GM19452 (cell line): ENCODE measurements around the gene GTF2E1.
A peak's percentile ranks its signal among the peaks of the same experiment; 100 is the strongest.
"Not testable (repeated sequence)": the region's sequence is repeated elsewhere in the genome, so short reads cannot be mapped to it uniquely, and the experiment has no call there.

Experiments
- ATAC-seq: cut with Tn5 transposase; IDR thresholded peaks from one replicate; pipeline ENCODE4 v1.9.1; 2021; ENCODE audit not compliant: unreplicated experiment

The GTF2E1 gene

DNA sequence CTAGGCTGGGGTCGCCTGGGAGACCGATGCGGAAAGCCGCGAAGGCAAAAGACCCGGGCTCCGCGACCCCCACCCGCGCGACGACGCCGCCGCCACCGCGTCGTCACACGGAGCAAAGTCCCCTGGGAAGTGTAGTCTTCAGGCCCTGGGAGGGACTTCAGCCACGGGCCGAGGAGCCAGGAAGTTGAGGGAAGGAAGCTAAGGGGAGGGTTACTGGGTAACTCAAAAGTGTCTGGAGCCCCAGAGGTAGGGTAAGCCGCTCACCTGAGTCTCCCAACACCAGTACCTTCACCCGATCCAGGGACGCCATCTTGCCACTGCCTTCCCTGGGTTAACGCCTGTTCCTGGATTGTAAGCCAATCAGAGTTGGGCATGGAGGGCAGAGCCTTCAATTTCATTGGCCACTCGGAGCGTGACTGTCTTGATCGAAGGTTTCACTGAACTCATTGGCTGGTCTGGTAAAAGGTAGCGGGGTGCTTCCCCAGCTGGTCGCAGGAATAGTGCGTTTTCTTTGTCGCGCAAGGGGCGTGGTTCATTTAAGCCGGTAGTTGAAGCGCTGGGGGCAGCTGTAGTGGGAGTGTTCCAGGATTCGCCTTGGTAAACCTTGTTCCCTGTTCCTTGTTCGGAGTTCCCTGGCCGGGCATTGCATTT is at the start of gene GTF2E1, which contains the start of gene RABL3:
Gene GTF2E1 (plus strand): TSS at position 547 of the 651 bp plus-strand sequence. CDS start 7,809 bp downstream, outside the sequence.
Gene RABL3 (minus strand): TSS at position 319 of the 651 bp plus-strand sequence. CDS start 9 bp downstream, at position 310.
- ATAC-seq: peak; percentile 98

DNA sequence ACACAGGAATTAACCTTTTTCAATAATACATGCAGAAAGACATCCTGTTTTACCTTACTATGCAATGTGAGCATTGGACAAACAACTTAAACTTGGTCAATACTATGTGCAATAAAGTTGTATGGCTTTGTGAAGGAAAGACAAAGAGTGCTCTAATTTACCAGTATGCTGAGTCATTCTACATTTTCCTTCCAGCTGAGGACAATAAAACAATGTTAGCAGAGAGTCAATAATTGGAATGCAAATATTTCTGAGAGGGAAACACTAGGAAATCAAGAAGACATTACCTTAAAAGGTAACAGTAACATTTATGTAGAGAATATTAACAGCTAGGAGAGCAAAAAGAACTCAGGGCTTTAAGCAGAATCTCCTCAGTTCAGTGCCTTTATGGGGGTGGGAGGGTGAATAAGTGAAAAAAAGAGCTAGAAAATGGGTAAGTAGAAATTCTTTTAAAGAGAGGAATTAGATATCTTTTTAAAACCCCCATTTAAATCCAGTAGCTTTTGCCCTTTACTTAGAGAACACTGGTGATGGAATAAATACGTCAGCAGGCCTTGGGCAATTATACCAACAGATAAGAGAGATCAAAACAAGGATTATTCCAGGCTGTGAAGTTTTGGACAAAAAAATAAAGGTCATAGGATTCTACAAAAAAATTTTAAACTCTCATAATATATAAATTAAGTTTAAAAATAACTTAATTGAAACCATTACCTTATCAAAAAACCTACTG is 48.9 kb upstream of the GTF2E1 start:
- ATAC-seq: no peak

DNA sequence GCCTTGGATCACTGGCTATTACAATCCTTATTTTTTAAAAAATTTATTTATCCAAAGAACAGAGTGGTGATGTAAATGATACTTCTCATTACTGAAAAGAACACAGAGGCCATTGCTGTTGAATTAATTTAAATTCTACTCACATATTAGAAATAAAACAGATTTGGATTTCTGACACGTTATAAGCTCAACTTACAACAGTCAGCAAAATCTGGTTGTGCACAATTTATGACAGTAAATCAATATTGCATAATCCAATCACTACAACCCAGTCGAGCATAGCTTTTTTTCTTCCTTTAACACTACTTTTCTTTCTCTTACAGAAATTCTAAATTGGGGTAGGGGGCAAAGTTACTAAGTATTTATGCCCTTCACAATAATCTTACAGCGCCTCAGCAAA is 43.2 kb upstream of the GTF2E1 start:
- no peak for ATAC-seq

DNA sequence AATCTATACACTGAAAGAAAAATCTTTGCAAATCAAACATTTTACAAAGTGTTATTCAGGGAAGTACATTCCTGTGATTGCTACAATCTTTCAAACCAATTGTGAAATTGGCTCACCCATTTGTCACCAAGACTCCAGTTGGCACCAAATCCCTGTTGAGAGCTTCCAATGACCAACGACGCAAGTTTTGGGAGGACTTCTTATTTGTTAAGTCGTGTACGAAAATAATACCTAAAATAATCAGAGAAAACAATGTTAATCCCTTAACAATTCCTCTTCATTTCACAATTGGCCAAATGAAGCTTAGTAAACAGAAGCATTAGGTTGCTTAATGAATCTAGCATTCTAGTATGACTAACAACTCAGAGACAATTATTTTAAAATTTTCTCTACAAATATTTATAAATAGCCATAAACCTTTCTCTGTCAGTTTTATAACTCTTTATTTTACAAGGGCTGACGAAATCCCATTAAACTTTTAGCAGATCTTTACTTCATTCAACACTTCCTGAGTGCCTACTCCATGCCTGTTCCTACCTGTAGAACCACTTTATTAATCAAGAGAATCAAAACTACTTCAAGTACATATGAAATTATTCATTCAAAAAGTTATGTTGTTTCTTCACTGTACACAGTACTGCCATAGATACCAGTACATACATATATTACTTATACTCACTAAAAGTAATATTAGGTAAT is 36.5 kb upstream of the GTF2E1 start:
- ATAC-seq: no peak

DNA sequence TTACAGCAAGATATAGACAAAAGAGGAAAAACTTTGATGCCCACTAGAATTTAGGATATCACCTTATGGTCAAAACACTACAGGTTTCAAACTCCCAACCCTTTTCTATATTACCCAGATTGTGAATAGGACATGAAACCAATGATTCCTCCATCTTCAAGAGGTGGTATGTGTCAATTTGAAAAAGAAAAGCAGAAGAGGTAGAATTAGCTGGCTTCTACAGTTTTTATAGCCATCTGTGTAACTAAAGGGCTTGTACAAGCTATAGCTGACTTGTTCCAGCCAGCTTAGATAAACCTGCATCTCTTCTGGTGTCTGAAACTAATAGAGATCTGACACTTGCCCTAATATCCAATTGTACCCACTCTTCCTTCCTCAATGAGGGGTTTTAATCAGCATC is 35.6 kb upstream of the GTF2E1 start:
- no peak for ATAC-seq

DNA sequence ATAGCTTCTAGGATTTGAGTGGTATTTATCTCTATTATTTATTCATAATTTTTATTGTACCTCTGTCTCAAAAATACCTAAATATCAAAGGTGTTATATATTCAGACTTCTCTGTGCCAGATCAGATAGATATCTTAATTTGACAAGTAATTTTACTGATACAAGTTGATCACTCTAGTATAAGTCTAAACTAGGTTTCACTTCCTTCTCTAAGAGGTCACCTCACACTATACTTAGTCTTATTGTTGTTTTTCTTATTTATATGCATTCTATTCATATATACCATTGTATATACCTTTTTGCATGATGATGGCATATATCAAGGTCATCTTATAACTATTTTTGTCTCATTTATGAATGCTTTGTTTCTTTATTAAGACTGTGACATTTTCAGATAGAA is 34.1 kb upstream of the GTF2E1 start:
- ATAC-seq: peak; percentile 63

DNA sequence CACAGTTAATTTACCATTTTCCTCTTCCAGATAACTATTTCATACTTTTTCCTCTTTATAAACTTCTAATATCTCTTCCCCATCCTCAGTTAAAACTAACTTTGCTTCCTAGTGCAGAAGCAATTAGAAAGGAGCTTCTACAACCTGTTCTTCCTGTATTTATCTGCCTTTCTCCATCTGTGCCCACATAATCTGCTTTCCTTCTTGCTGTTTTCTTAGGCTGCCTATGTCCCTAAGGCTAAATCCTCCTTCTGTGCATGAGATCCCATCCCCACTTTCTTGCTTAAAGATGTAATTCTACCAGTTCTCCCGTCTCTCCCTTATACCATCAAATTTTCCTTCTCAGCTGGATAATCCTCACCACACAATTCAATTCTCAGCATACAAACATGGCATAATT is 32.2 kb upstream of the GTF2E1 start:
- ATAC-seq: no peak

DNA sequence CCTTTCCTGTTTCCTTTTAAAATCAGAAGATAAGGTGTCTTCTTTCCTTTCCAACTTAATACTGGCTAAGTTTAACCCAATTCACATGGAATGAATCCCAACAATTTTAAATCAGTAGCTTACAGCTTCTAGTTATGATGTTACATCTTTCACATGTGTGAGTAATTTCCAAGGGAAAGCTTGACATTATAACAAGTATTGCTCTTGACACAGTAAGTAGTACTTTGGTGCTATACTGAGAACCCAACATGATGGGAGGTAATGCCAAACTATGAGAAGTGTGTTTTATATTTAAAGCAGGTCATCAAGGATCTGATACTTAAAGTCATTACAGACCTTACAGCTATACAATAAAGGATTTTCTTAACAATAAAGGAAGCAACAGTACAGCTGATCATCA is 29.3 kb upstream of the GTF2E1 start:
- no peak for ATAC-seq

DNA sequence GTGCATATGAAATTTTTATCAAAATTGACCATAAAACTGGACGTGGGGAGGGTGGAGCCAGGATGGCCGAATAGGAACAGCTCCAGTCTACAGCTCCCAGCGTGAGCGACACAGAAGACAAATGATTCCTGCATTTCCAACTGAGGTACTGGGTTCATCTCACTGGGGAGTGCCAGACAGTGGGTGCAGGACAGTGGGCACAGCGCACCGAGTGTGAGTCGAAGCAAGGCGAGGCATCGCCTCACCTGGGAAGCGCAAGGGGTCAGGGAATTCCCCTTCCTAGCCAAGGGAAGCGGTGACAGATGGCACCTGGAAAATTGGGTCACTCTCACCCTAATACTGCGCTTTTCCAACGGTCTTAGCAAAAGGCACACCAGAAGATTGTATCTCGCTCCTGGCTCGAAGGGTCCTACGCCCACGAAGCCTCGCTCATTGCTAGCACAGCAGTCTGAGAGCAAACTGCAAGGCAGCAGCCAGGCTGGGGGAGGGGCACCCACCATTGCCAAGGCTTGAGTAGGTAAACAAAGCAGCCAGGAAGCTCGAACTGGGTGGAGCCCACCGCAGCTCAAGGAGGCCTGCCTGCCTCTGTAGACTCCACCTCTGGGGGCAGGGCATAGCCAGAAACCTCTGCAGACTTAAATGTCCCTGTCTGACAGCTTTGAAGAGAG is 23.2 kb upstream of the GTF2E1 start:
- ATAC-seq: not testable (repeated sequence)

DNA sequence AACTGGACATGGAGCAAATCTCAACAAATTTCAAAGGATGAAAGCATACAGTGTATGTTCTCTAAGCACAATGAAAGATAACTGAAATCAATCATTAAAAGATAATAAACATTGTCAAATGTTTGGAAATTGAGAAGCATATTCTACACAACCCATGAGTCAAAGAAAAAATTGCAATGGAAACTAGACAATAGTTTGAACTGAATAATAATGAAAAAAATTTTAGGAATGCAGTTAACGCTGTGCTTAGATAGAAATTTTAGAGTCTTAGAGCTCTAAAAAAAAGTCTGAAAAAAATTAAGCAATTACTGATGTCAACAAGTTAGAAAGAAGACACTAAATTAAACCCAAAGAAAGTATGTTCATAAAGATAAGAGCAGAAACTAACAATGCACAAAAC is 15.8 kb upstream of the GTF2E1 start:
- no peak for ATAC-seq

DNA sequence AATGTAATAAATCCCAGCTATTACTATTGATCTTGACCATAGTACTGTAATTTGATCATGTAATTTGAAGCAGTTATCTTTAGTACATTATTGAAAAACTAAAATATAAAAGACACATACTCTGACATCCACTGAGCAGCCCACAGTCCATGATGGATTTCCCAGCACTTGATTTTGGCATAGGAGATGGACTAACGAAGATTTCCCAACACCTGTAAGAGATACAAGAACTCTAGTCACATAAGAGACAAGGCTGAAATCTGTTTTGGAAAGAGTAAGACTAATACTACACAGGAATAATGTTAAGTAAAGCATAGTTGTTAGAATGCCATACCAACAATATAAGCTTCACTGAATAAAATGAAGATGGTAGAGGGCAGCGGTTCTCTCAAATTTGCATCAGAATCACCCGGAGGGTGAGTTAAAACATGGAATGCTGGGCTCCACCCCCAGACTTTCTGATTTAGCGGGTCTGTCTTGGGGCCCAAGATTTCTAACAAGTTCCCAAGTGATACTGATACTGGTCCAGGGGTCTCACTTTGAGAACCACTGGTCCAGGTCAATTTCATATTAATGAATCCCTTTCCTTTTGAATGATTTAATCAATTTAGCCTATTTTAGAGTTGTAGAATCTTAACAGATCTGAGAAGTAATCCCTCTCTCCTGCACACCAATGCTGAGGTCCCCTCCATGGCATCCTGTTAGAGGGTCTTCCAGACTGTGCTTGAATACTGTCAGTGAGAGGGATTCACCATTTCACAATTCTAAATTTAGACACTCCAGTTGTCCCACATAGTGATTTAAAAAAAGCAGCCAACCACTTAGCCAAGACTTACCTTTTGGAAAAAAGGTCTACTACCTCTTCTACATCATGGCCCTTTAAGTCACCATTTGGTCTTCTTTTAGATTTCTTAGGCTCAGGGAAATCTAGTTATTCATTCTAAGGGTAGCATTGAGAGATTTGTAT is 11.7 kb upstream of the GTF2E1 start:
- ATAC-seq: no peak

DNA sequence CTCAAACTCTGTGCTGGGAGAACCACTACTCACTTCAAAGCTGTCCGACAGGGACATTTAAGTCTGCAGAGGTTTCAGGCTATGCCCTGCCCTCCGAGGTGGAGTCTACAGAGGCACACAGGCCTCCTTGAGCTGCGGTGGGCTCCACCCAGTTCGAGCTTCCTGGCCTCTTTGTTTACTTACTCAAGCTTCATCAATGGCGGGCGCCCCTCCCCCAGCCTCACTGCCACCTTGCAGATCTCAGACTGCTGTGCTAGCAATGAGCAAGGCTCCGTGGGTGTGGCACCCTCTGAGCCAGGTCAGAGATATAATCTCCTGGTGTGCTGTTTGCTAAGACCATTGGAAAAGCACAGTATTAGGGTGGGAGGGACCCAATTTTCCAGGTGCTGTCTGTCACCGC is 4.5 kb upstream of the GTF2E1 start:
- not testable (repeated sequence) for ATAC-seq

DNA sequence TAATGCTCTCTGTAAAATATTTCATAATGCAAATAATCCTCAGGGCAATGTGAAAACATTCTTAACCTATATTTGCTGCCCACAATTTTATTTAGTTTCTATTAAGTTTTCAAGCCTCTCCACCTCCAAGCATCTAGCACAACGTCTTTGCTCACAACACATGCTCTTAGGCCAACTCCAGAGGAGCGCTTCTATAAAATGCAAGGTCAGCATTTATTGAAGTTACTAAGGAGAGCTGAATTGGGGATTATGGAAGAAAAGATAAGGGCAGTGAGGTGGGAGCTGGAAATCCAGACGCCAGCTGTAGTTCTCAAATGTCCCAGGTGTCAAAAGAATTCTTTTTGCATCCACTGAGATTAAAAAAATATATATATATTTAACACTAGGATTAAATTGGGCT is 1.2 kb upstream of the GTF2E1 start:
- no peak for ATAC-seq

DNA sequence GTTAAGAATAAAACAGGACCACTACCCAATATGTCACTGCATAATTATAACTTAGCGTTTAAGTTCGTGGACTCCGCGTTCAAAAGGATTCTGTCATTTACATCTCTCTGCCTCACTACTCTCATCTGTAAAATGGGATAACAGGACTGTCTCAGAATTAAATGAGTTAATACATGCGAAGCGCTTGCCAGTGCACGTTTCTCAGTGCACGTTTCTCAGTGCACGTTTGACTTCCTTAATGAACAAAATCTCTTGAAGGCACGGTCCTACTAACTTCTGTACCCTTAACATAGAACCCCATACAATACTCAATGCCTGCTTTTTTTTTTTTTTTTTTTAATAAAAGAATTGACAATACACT is 727 bp upstream of the GTF2E1 start:
- peak; percentile 24 for ATAC-seq

DNA sequence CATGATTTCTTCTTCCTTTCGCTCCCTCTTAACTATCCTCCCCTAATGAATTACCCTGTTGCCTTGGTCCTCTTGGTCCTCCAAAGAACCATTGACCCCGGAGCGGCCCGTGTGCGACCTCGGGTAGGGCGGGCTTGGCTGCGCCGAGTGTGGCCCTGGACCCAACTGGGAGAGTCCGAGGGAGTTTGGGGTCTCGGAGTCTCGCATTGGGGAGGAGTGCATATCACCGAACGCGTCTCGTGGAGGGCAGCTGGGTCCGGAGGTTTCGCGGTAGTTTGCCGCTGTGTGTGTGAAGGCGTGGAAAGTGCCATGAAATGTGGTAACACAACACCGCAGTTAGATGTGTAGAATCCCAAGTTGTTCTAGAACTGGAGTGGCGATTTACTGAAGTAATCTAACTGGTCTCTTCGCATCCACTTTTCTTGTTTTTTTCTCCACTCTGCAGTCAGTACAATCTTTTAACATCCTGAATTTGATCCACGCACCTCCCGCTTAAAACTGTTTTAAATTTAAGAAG is 363 bp downstream of the GTF2E1 start:
- peak; percentile 14 for ATAC-seq

DNA sequence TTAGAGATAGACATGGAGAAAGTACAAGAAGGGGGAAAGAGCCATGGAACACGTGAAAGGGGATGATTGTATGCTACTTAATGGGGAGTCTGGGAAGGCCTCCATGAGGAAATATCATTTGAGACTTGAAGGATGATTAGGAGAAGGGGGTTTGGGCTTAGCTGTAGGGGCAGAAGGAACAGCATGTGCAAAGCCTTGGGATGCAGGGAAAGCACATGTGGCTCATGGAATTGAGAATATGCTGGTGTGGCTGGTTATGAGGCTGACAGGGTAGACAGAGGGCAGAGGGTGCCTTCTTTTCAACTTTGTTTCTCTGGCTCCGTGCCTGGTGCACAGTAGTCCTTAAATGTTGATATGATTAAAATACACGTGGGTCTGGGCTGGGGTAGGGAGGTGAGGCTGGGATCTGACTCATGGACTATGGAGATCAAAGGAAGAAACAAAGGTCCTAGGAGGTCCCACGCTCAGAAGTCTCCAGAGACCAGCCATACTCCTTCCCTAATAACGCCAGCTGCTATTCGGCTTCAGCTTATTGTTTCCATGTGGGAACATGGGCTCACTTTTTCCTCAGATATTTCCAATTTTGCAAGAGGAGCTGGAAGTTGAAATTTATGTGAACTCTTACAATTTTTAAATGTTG is 1.1 kb downstream of the GTF2E1 start:
- ATAC-seq: no peak

DNA sequence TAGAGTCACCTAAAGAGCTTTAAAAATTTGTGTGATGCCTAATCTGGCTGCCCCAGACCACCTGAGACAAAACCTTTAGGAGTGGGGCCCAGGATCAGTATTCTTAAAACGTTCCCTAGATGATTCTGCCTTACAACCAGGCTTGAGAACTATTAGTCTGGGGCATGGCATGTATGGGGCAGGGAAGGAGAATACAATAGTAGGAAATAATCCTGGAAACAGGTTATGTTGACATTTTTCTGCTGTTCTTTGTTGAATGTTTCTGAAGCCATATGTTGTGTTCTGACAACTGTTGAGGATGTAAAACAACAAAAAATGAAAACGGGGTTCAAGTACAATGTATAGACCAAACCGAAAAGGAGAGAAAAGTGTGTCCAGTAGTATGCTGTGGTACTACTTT is 2.9 kb downstream of the GTF2E1 start:
- no peak for ATAC-seq

DNA sequence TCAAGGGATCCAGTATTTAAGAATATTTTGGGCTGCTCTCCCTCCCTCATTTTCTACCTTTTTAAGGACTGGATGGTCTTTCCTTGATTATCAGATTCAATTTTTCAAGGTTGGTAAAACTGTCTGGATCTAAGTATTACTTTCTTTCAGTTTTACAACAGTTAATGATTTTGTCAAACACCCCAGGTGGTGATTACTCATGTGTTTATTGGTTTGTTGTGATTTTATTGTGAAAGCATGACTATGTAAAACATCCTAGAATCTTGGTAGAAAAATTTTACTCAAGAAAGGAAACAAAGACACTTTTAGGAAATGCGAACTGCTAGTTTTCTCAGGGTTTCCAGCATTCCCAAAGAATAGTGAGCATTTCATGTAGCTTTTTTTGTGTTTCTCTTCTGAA is 7.3 kb downstream of the GTF2E1 start:
- no peak for ATAC-seq

DNA sequence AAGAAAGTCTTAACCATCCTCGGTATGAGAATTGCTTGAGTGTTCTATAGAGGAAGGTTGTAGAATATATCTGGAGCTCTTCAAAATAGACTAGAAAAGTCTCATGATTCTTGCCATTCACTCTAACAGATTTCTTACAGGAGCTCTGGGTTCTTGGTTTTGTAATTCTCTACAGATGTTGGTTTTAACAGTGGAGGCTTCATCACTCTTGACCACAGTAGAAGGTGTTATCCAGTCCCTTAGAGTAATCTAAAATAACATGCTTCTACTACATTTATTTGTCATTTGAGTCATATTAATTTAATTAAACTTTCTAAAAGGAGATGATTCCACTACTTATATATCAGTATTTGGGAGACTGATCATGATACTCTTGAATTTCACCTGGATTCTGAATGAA is 9.7 kb downstream of the GTF2E1 start:
- ATAC-seq: no peak

DNA sequence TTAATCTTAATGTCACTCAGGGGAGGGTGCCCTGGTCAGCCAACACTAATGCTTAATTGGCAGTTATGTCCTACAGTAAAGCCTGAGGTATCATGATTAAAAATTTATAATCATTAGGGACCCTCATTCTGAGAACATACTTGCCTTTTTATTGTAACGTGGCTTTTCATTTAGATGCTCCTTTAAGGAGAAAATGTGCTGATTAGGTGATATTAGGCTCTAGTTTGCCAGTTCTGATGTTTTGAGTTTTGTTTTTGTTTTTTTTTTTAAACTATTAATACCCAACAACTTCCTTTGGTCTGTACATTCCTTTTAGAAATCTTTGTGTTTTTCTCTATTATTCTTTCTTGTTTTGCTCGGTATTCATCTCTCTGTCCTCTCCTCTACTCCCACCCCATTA is 10.3 kb downstream of the GTF2E1 start:
- no peak for ATAC-seq
